GM20431 (cell line): ENCODE results near the gene HHIPL1.

Source experiments
- in situ Hi-C: fragments of 300-500 bp; cut with MseI, MboI; formaldehyde crosslinking; loops from one replicate; pipeline ENCODE4 v1.15.0; 2020; ENCODE audit warnings: low sequenced_read_pairs; ENCODE audit not compliant: unreplicated experiment

HHIPL1 gene

GRCh38 chr14:99644723-99645544, at the start of gene HHIPL1:
HHIPL1 (plus strand) TSS chr14:99645129; CDS start chr14:99645208, 79 bp downstream.
- in situ Hi-C loops: no loop called here

GRCh38 chr14:99595524-99595923, 49.4 kb upstream of the HHIPL1 start:
- in situ Hi-C loops: no loop called here

- in situ Hi-C loops: no loop called here
Observed at GRCh38 chr14:99596071-99596627, 48.8 kb upstream of the HHIPL1 start.

- in situ Hi-C loops: no loop called here
Observed at GRCh38 chr14:99596772-99597171, 48.2 kb upstream of the HHIPL1 start.

- in situ Hi-C loops: no loop called here
Observed at GRCh38 chr14:99597911-99598600, 46.9 kb upstream of the HHIPL1 start.

GRCh38 chr14:99598774-99599173, 46.2 kb upstream of the HHIPL1 start:
- in situ Hi-C loops: no loop called here

GRCh38 chr14:99599393-99599792, 45.5 kb upstream of the HHIPL1 start:
- in situ Hi-C loops: no loop called here

- in situ Hi-C loops: no loop called here
Observed at GRCh38 chr14:99600232-99600888, 44.6 kb upstream of the HHIPL1 start.

- in situ Hi-C loops: no loop called here
Observed at GRCh38 chr14:99601361-99601831, 43.5 kb upstream of the HHIPL1 start.

GRCh38 chr14:99602054-99602787, 42.7 kb upstream of the HHIPL1 start:
- in situ Hi-C loops: no loop called here

- in situ Hi-C loops: no loop called here
Observed at GRCh38 chr14:99602788-99603415, 42.0 kb upstream of the HHIPL1 start.

GRCh38 chr14:99603471-99604277, 41.3 kb upstream of the HHIPL1 start, which contains the start of gene CCDC85C:
CCDC85C (minus strand) TSS chr14:99604207; CDS start chr14:99603959, 248 bp downstream.
- in situ Hi-C loops: no loop called here

GRCh38 chr14:99604278-99604765, 40.6 kb upstream of the HHIPL1 start:
- in situ Hi-C loops: no loop called here

GRCh38 chr14:99604766-99605298, 40.1 kb upstream of the HHIPL1 start:
- in situ Hi-C loops: no loop called here

- in situ Hi-C loops: no loop called here
Observed at GRCh38 chr14:99605299-99605961, 39.5 kb upstream of the HHIPL1 start.

GRCh38 chr14:99606359-99606758, 38.6 kb upstream of the HHIPL1 start:
- in situ Hi-C loops: no loop called here

GRCh38 chr14:99608591-99608990, 36.3 kb upstream of the HHIPL1 start:
- in situ Hi-C loops: no loop called here
